ENCODE data around the gene GAREM1. TPM values are rescaled to one million over a fixed set of nuclear protein-coding genes. Genes with fewer than 3 reads are reported as not detected.

The GAREM1 gene
- total and polyA plus RNA-seq, 9 of the 15 experiments (the other 6 are each of a cell fraction or from before 2014, with no cell fraction given): 0.03 to 0.33 (median 0.07) TPM; not detected in 1

DNA sequence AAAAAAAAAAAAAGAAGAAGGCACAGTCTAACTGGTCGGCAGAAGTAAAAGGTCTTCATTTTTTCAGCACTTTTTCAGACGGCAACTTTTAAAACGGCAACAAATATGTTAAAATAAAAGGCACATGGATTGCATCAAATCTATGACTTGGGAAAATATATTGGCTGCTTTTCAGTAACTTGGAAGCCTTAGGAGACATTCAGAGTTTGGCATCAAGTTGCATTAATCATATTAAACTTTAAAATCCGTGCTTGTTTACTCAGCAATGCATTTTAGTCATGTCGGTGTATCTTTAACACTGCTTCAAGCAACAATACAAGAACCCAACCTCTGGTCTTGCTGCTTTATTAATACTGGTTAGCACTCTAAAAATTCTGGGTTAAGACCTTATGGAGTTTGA lies 169.8 kb downstream of the GAREM1 start:
- Histone ChIP-seq H3K27ac (ENCODE audit: extremely low read depth, low read depth, low read length) (no peak overlapping the region), H3K4me3 (no peak overlapping the region), H4K20me1 (replicated peaks; ENCODE audit: control insufficient read depth, insufficient read depth, low read length) (no peaks in the 10 kb centered on the region), H3K4me1 (replicated peaks in 1 of 2; ENCODE audit: control insufficient read depth in 2 of 2, insufficient read depth in 2 of 2, low read length in 2 of 2) (no peaks in the 10 kb centered on the region), H3K9me3 (replicated peaks; ENCODE audit: control insufficient read depth, insufficient read depth, low read depth, low read length) (no peaks in the 10 kb centered on the region), H3K9ac (ENCODE audit: insufficient read depth in 1 of 2, low read depth in 2 of 2, low read length in 2 of 2) (no peak overlapping the region), H3K9me1 (ENCODE audit: control insufficient read depth, insufficient read depth, low read length) (no peaks in the 10 kb centered on the region), H3K4me2 (ENCODE audit: insufficient read depth, low read length) (no peak overlapping the region), H2AFZ (ENCODE audit: low read depth, low read length) (no peak overlapping the region), H3K27me3 (ENCODE audit: control insufficient read depth in 2 of 2, insufficient read depth in 2 of 2, low read length in 2 of 2) (no peaks in the 10 kb centered on the region), H3K36me3 (ENCODE audit: control insufficient read depth, insufficient read depth, low read length) (no peaks in the 10 kb centered on the region), H3K79me2 (ENCODE audit: control insufficient read depth, insufficient read depth, low read length) (no peaks in the 10 kb centered on the region)
- in situ Hi-C loops (cut with MboI) (no loop called here), intact Hi-C loops (cut with micrococcal nuclease) (no loop called here)
- POLR2A ChIA-PET: no interaction called here
- 0% methylated on average over 5 of the region's 5 CpGs for WGBS (ENCODE audit: insufficient coverage, low coverage, missing lambda C conversion rate)
- ATAC-seq (no peak), DNase-seq (ENCODE audit: extremely low read depth in 1 of 4, low spot score in 3 of 4) (no peak), FAIRE-seq (no peak)
- CTCF ChIA-PET (ENCODE audit: low intra/inter-chr PET ratio): no interaction called here
- BruUV-seq (replicated peaks): no TSS peak
- TF ChIP-seq, protein P1, sequence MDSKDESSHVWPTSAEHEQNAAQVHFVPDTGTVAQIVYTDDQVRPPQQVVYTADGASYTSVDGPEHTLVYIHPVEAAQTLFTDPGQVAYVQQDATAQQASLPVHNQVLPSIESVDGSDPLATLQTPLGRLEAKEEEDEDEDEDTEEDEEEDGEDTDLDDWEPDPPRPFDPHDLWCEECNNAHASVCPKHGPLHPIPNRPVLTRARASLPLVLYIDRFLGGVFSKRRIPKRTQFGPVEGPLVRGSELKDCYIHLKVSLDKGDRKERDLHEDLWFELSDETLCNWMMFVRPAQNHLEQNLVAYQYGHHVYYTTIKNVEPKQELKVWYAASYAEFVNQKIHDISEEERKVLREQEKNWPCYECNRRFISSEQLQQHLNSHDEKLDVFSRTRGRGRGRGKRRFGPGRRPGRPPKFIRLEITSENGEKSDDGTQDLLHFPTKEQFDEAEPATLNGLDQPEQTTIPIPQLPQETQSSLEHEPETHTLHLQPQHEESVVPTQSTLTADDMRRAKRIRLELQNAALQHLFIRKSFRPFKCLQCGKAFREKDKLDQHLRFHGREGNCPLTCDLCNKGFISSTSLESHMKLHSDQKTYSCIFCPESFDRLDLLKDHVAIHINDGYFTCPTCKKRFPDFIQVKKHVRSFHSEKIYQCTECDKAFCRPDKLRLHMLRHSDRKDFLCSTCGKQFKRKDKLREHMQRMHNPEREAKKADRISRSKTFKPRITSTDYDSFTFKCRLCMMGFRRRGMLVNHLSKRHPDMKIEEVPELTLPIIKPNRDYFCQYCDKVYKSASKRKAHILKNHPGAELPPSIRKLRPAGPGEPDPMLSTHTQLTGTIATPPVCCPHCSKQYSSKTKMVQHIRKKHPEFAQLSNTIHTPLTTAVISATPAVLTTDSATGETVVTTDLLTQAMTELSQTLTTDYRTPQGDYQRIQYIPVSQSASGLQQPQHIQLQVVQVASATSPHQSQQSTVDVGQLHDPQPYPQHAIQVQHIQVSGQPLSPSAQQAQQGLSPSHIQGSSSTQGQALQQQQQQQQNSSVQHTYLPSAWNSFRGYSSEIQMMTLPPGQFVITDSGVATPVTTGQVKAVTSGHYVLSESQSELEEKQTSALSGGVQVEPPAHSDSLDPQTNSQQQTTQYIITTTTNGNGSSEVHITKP (IDR thresholded peaks at IDR 0.05; ENCODE audit: partially characterized antibody): no peak
- TF ChIP-seq DIDO1 (tag; IDR thresholded peaks at IDR 0.05; ENCODE audit: low read depth) (no peak), CHD4 (IDR thresholded peaks at IDR 0.05; ENCODE audit: insufficient read depth, insufficient replicate concordance, low read depth, low read length, poor library complexity, severe bottlenecking) (no peak), TBL1XR1 (IDR thresholded peaks at IDR 0.05; ENCODE audit: low read length in 2 of 2) (no peak), ETS2 (tag; IDR thresholded peaks at IDR 0.05; ENCODE audit: borderline replicate concordance, poor library complexity, severe bottlenecking) (no peak), ZNF583 (CRISPR knock-in tag; IDR thresholded peaks at IDR 0.05) (no peak)
- TF ChIP-seq, protein P2, sequence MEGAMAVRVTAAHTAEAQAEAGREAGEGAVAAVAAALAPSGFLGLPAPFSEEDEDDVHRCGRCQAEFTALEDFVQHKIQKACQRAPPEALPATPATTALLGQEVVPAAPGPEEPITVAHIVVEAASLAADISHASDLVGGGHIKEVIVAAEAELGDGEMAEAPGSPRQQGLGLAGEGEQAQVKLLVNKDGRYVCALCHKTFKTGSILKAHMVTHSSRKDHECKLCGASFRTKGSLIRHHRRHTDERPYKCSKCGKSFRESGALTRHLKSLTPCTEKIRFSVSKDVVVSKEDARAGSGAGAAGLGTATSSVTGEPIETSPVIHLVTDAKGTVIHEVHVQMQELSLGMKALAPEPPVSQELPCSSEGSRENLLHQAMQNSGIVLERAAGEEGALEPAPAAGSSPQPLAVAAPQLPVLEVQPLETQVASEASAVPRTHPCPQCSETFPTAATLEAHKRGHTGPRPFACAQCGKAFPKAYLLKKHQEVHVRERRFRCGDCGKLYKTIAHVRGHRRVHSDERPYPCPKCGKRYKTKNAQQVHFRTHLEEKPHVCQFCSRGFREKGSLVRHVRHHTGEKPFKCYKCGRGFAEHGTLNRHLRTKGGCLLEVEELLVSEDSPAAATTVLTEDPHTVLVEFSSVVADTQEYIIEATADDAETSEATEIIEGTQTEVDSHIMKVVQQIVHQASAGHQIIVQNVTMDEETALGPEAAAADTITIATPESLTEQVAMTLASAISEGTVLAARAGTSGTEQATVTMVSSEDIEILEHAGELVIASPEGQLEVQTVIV (CRISPR knock-in tag; IDR thresholded peaks at IDR 0.05; ENCODE audit: borderline replicate concordance): no peak
- TF ChIP-seq, protein P3, sequence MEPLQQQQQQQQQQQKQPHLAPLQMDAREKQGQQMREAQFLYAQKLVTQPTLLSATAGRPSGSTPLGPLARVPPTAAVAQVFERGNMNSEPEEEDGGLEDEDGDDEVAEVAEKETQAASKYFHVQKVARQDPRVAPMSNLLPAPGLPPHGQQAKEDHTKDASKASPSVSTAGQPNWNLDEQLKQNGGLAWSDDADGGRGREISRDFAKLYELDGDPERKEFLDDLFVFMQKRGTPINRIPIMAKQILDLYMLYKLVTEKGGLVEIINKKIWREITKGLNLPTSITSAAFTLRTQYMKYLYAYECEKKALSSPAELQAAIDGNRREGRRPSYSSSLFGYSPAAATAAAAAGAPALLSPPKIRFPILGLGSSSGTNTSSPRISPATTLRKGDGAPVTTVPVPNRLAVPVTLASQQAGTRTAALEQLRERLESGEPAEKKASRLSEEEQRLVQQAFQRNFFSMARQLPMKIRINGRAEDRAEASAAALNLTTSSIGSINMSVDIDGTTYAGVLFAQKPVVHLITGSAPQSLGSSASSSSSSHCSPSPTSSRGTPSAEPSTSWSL (CRISPR knock-in tag; IDR thresholded peaks at IDR 0.05; ENCODE audit: borderline replicate concordance): no peak
- TF ChIP-seq, protein P4, sequence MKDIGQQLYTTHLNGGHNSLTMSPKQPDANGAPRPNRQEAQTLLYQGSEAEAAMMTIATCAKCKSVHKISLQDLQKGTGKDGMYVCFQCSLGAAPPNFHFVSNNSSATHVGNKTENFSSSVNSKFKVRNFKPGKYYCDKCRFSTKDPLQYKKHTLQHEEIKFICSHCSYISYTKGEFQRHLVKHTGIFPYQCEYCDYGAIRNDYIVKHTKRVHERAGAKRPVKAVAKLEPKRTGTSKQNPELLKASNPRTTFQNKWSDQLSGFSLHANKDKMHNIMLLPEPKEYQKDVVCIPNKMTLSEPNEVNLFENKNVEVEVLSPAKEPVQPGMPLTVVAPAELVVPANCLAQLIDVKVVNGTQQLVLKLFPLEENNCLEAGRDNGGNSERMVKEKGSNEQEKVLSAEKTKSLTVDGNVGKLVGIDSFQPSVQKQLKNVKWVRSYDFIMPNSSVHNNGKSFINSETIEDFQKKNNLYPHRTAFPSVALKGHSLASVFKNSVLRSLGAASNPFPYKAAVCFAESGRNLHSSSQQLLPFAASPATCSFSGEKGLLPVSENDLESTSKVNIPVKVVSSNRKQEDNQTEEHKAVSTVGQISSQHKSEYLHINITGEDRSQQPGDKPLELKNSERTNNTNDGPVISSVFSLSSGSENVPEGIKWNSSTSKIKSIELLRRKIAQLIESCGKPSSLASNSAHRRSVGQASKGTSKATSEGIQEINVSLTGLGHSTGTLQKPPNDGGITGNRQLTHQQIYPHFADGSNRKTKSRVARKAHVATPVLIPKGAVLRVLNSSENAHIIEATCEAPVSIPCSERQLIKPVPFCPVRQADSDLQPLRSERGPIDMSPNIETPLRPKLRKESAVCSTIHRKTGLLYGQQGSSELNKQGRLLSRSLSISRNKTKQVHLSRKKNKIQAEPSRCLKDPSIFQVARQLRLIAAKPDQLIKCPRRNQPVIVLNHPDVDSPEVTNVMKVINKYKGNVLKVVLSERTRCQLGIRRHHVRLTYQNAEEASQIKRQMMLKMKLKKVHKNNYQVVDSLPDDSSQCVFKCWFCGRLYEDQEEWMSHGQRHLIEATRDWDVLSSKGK (CRISPR knock-in tag; IDR thresholded peaks at IDR 0.05): no peak
